GM23248 (cell line): Measurements from ENCODE around the gene SETD2. TPM values are rescaled to one million over a fixed set of nuclear protein-coding genes. Genes with fewer than 3 reads are reported as not detected.

Experiments
- DNase-seq: peaks from one replicate; pipeline ENCODE4 v3.0.0-alpha.2; 2015
- H2AFZ ChIP-seq: fragments of 200-600 bp; sonication (generic); 2 replicates; pipeline ENCODE4 v1.6.1; 2016; ENCODE audit warnings: antibody characterized with exemption
- H3F3A ChIP-seq: fragments of 200-600 bp; sonication (generic); 2 replicates; pipeline ENCODE4 v1.6.1; 2016; ENCODE audit warnings: mild to moderate bottlenecking, antibody characterized with exemption, mixed run types; ENCODE audit not compliant: insufficient read depth
- H3K27ac ChIP-seq: fragments of 200-600 bp; sonication (generic); 2 replicates; pipeline ENCODE4 v1.5.1; 2016; ENCODE audit warnings: mild to moderate bottlenecking
- H3K27me3 ChIP-seq: fragments of 200-600 bp; sonication (generic); replicated peaks from 2 replicates; pipeline ENCODE4 v1.6.1; 2016; ENCODE audit warnings: mild to moderate bottlenecking; ENCODE audit not compliant: insufficient read depth
- H3K36me3 ChIP-seq: fragments of 200-600 bp; sonication (generic); 2 replicates; pipeline ENCODE4 v1.6.1; 2016; ENCODE audit warnings: low read depth, mild to moderate bottlenecking
- H3K4me1 ChIP-seq: fragments of 200-600 bp; sonication (generic); 2 replicates; pipeline ENCODE4 v1.6.1; 2016; ENCODE audit warnings: mild to moderate bottlenecking; ENCODE audit not compliant: insufficient read depth
- H3K4me2 ChIP-seq: fragments of 200-600 bp; sonication (generic); one replicate; pipeline ENCODE4 v1.6.1; 2016; ENCODE audit warnings: mild to moderate bottlenecking; ENCODE audit not compliant: unreplicated experiment
- H3K4me3 ChIP-seq: fragments of 200-600 bp; sonication (generic); 2 replicates; pipeline ENCODE4 v1.5.1; 2016; ENCODE audit warnings: mild to moderate bottlenecking
- H3K79me2 ChIP-seq: fragments of 200-600 bp; sonication (generic); 2 replicates; pipeline ENCODE4 v1.6.1; 2016; ENCODE audit warnings: mild to moderate bottlenecking; ENCODE audit not compliant: insufficient read depth
- H3K9ac ChIP-seq: fragments of 200-600 bp; sonication (generic); 2 replicates; pipeline ENCODE4 v1.6.1; 2016; ENCODE audit warnings: mild to moderate bottlenecking
- H3K9me2 ChIP-seq: fragments of 200-600 bp; sonication (generic); 2 replicates; pipeline ENCODE4 v1.6.1; 2016; ENCODE audit warnings: mixed run types, mild to moderate bottlenecking, moderate library complexity; ENCODE audit not compliant: insufficient read depth
- H3K9me3 ChIP-seq: fragments of 200-600 bp; sonication (generic); one replicate; pipeline ENCODE4 v1.6.1; 2017; ENCODE audit warnings: low read depth
- H4K20me1 ChIP-seq: fragments of 200-600 bp; sonication (generic); 2 replicates; pipeline ENCODE4 v1.6.0; 2016; ENCODE audit not compliant: insufficient read depth
- EZH2 ChIP-seq: fragments of 200-600 bp; sonication (generic); IDR thresholded peaks from 2 replicates; pipeline ENCODE4 v1.6.1; 2018; ENCODE audit warnings: antibody characterized with exemption, mild to moderate bottlenecking; ENCODE audit not compliant: insufficient read depth, poor library complexity, severe bottlenecking
- EZH2phosphoT487 ChIP-seq: fragments of 200-600 bp; sonication (generic); IDR thresholded peaks from 2 replicates; pipeline ENCODE4 v1.6.1; 2018; ENCODE audit warnings: antibody characterized with exemption, moderate library complexity, mild to moderate bottlenecking, low read depth; ENCODE audit not compliant: insufficient read depth
- WGBS, 2 experiments: methylation state at CpG; one replicate each; pipeline ENCODE4 v1.1.6; 2015 to 2017; ENCODE audit warnings: low lambda C conversion rate in 2 of 2, low coverage in 1 of 2; ENCODE audit errors: missing lambda C conversion rate in 2 of 2; 5-methylcytosine and 5-hydroxymethylcytosine counted together
- in situ Hi-C: fragments of 300-500 bp; cut with MboI; formaldehyde crosslinking; loops from 2 replicates; pipeline ENCODE4 v1.15.0; 2020
- polyA plus RNA-seq: library from polyadenylated mRNA; unstranded; fragments of >200 nt; fragmentation: Nextera tagmentation; extraction: Ambion mirVana; gene quantifications from 2 replicates; pipeline ENCODE4 v1.2.1, GENCODE V29; 2016
- total RNA-seq: library from RNA; depleted of rRNA; stranded (reverse); fragments of >200 nt; shearing (Covaris generic); gene quantifications from 2 replicates; pipeline ENCODE4 v1.2.3, GENCODE V29; 2014

Gene SETD2
- total and polyA plus RNA-seq, 2 experiments from 2014 or later, result 16.2 to 24.0 TPM

GRCh38 chr3:47104259-47104658 lies 59.7 kb downstream of the SETD2 start:
- peaks cover 68% of the 10 kb centered on the region for H3K79me2 ChIP-seq
- TF ChIP-seq EZH2phosphoT487, result no peak
- no peak for TF ChIP-seq EZH2
- no peaks in the 10 kb centered on the region for H4K20me1 ChIP-seq
- no peak for DNase-seq
- H3K4me3 ChIP-seq, result no peak overlapping the region
- peaks cover 47% of the 10 kb centered on the region for H3K36me3 ChIP-seq
- no peak overlapping the region for H3K27ac ChIP-seq
- in situ Hi-C loops, result no loop called here
- no peak overlapping the region for H3K9ac ChIP-seq
- no peaks in the 10 kb centered on the region for H3K9me2 ChIP-seq
- no peak overlapping the region for H2AFZ ChIP-seq
- no peaks in the 10 kb centered on the region for H3K27me3 ChIP-seq
- peaks cover 11% of the 10 kb centered on the region for H3K4me1 ChIP-seq
- H3K9me3 ChIP-seq, result no peaks in the 10 kb centered on the region
- H3K4me2 ChIP-seq, result no peak overlapping the region
- H3F3A ChIP-seq, result peaks cover 16% of the 10 kb centered on the region; the same call in 1 of the 2 replicates

GRCh38 chr3:47103619-47104018 lies 60.3 kb downstream of the SETD2 start:
- TF ChIP-seq EZH2phosphoT487 (no peak), EZH2 (no peak)
- Histone ChIP-seq H3K79me2 (peaks cover 62% of the 10 kb centered on the region), H4K20me1 (no peaks in the 10 kb centered on the region), H3K36me3 (peaks cover 48% of the 10 kb centered on the region), H3K4me3 (no peak overlapping the region), H3F3A (peaks cover 20% of the 10 kb centered on the region; the same call in 1 of the 2 replicates), H3K4me1 (peaks cover 12% of the 10 kb centered on the region), H3K9me3 (no peaks in the 10 kb centered on the region), H3K4me2 (no peak overlapping the region), H3K27me3 (no peaks in the 10 kb centered on the region), H3K9me2 (no peaks in the 10 kb centered on the region), H3K9ac (no peak overlapping the region), H3K27ac (no peak overlapping the region), H2AFZ (no peak overlapping the region)
- in situ Hi-C loops, result no loop called here
- 80 to 84% methylated on average over 2 of the region's 2 CpGs for WGBS, 2 experiments
- no peak for DNase-seq

- in situ Hi-C loops, result no loop called here
- no peaks in the 10 kb centered on the region for H3K9me2 ChIP-seq
- H3K4me2 ChIP-seq, result no peak overlapping the region
- H4K20me1 ChIP-seq, result no peaks in the 10 kb centered on the region
- peaks cover 48% of the 10 kb centered on the region for H3K36me3 ChIP-seq
- no peak overlapping the region for H3K27ac ChIP-seq
- no peaks in the 10 kb centered on the region for H3K27me3 ChIP-seq
- H2AFZ ChIP-seq, result no peak overlapping the region
- peaks cover 27% of the 10 kb centered on the region for H3F3A ChIP-seq
- no peak overlapping the region for H3K4me3 ChIP-seq
- H3K9me3 ChIP-seq, result no peaks in the 10 kb centered on the region
- no peak overlapping the region for H3K9ac ChIP-seq
- DNase-seq, result no peak
- TF ChIP-seq EZH2 (no peak), EZH2phosphoT487 (no peak)
- H3K4me1 ChIP-seq, result peaks cover 20% of the 10 kb centered on the region
- peaks cover 47% of the 10 kb centered on the region for H3K79me2 ChIP-seq
- 97 to 98% methylated on average over 6 of the region's 6 CpGs for WGBS, 2 experiments
Observed at GRCh38 chr3:47102081-47102600, 61.8 kb downstream of the SETD2 start.

- no peaks in the 10 kb centered on the region for H3K27me3 ChIP-seq
- H3K4me1 ChIP-seq, result peaks cover 35% of the 10 kb centered on the region
- H3K27ac ChIP-seq, result no peak overlapping the region
- in situ Hi-C loops, result no loop called here
- no peak overlapping the region for H3K4me3 ChIP-seq
- peaks cover 40% of the 10 kb centered on the region for H3K79me2 ChIP-seq
- H3K9me2 ChIP-seq, result no peaks in the 10 kb centered on the region
- H3K9ac ChIP-seq, result no peak overlapping the region
- no peaks in the 10 kb centered on the region for H4K20me1 ChIP-seq
- no peaks in the 10 kb centered on the region for H3K9me3 ChIP-seq
- DNase-seq, result peak; percentile 14
- H2AFZ ChIP-seq, result no peak overlapping the region
- no peak overlapping the region for H3K4me2 ChIP-seq
- no peak for TF ChIP-seq EZH2phosphoT487
- no peak for TF ChIP-seq EZH2
- H3F3A ChIP-seq, result peaks cover 47% of the 10 kb centered on the region
- peaks cover 53% of the 10 kb centered on the region for H3K36me3 ChIP-seq
- 54 to 61% methylated on average over 2 of the region's 2 CpGs for whole genome bisulfite sequencing, 2 experiments
Observed at GRCh38 chr3:47098910-47099309, 65.0 kb downstream of the SETD2 start.

GRCh38 chr3:47097864-47098263 lies 66.0 kb downstream of the SETD2 start:
- 61 to 68% methylated on average over 5 of the region's 5 CpGs for WGBS, 2 experiments
- H3K4me3 ChIP-seq, result no peak overlapping the region

More at GRCh38 chr3:47097864-47098263, 66.0 kb downstream of the SETD2 start:
- H3K27ac ChIP-seq, result peak overlapping the region; percentile 48; the same call in 1 of the 2 replicates
- peaks cover 35% of the 10 kb centered on the region for H3K4me1 ChIP-seq
- H3K4me2 ChIP-seq, result no peak overlapping the region
- no peaks in the 10 kb centered on the region for H3K27me3 ChIP-seq
- peaks cover 45% of the 10 kb centered on the region for H3K79me2 ChIP-seq
- H3K36me3 ChIP-seq, result peaks cover 46% of the 10 kb centered on the region
- no peaks in the 10 kb centered on the region for H4K20me1 ChIP-seq
- TF ChIP-seq EZH2, result no peak
- TF ChIP-seq EZH2phosphoT487, result no peak
- no peak for DNase-seq
- H2AFZ ChIP-seq, result no peak overlapping the region
- H3K9ac ChIP-seq, result no peak overlapping the region
- H3K9me2 ChIP-seq, result no peaks in the 10 kb centered on the region
- in situ Hi-C loops, result no loop called here
- no peaks in the 10 kb centered on the region for H3K9me3 ChIP-seq
- H3F3A ChIP-seq, result peaks cover 47% of the 10 kb centered on the region
